ENCODE data around the gene THSD4.
"Not testable (repeated sequence)": the region's sequence is repeated elsewhere in the genome, so short reads cannot be mapped to it uniquely, and the experiment has no call there.

THSD4 gene

DNA sequence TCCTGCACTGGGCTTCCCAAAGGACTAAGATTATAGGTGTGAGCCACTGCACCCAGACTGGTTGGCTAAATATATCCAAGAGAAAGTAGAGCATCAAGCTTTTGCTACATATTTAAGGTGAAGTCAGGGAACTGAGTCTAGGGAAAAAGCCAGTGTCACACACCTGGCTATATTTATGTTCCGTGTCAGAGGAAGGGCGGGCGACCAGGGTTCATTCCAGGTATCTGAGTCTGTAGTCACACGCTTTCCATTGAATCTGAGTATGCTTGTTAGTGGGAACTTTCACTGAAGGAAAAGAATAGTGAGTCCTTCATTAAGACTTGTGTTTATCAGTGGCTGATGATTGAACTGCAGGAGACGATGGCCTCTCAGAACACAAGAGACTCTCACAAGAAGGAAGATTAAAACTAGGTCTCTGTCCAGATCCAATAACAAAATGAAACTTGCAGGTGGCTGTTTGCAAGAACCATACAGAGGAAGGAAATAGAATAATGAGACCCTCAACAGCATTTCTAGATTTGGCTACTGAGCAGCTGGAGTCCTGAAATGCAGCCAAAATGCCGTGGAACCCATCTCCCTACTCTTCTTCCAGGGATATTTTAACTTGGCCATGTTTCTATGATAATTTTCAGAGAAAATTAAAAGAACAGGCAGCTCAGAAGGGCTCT is 276.3 kb downstream of the THSD4 start:
- Histone ChIP-seq H3K36me3 (no peaks in the 10 kb centered on the region), H3K9ac (no peak overlapping the region), H3K4me1 (peaks cover 67% of the 10 kb centered on the region), H3K4me3 (no peak overlapping the region), H3K27me3 (no peaks in the 10 kb centered on the region), H3K27ac (no peak overlapping the region; the same call in 1 of the 2 replicates), H3K9me3 (peaks cover 12% of the 10 kb centered on the region), H4K20me1 (no peaks in the 10 kb centered on the region), H3K4me2 (peak overlapping the region; percentile 76)
- no peak for TF ChIP-seq Cebpa-rat (IDR thresholded peaks at IDR 0.05)

DNA sequence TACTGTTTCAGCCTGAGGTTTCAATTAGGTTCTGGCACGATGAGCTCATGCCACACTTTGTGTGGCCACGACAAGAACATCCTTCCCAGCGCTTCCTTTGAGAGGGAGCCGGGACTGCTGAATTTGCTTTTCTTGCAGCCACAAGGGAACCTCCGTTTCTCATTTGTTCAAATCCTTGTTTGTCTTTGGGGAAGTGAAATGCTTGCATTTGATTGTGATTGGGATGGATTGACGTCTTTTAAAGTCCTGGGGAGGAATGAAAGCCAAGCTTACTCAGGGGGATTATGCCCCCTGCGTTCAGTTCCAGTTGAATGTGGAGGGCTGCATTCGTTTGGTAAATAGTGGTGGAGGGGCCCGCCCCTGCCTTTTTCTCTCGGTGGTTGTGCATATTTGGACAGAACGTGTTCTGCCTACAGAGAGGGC is 277.6 kb downstream of the THSD4 start:
- H3K4me2 ChIP-seq = peak overlapping the region; percentile 76
- H3K9me3 ChIP-seq = peaks cover 12% of the 10 kb centered on the region
- H3K36me3 ChIP-seq = no peaks in the 10 kb centered on the region
- no peak for TF ChIP-seq Cebpa-rat (IDR thresholded peaks at IDR 0.05)
- H3K4me1 ChIP-seq = peaks cover 56% of the 10 kb centered on the region
- no peak overlapping the region for H3K27ac ChIP-seq
- H3K27me3 ChIP-seq = no peaks in the 10 kb centered on the region
- no peak overlapping the region for H3K9ac ChIP-seq
- no peaks in the 10 kb centered on the region for H4K20me1 ChIP-seq
- H3K4me3 ChIP-seq = no peak overlapping the region

DNA sequence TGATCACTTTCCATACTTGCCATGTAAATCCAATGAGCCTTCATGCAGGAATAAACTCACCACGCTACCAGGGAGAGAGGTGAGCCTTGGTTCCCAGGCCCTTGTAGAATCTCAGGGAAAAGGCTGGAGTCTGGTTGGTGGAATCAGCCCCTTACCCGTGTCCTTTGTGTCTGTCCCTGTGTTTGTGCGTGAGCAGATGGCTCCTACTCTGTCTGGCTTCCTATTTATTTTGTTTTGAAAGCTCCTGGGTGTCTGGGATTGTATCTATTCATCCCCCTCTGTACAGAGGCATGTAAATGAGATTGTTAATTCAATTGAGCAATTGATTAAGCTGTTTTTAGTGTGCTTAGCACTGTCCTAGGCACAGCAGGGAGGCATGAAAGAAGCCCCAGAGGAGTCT is 278.1 kb downstream of the THSD4 start:
- peaks cover 51% of the 10 kb centered on the region for H3K4me1 ChIP-seq
- no peak overlapping the region for H3K4me3 ChIP-seq
- H3K4me2 ChIP-seq = peak overlapping the region; percentile 76; the same call in 1 of the 2 replicates
- no peaks in the 10 kb centered on the region for H3K27me3 ChIP-seq
- no peak overlapping the region for H3K27ac ChIP-seq
- no peak overlapping the region for H3K9ac ChIP-seq
- no peak for TF ChIP-seq Cebpa-rat (IDR thresholded peaks at IDR 0.05)
- peaks cover 12% of the 10 kb centered on the region for H3K9me3 ChIP-seq
- H3K36me3 ChIP-seq = no peaks in the 10 kb centered on the region
- H4K20me1 ChIP-seq = no peaks in the 10 kb centered on the region

DNA sequence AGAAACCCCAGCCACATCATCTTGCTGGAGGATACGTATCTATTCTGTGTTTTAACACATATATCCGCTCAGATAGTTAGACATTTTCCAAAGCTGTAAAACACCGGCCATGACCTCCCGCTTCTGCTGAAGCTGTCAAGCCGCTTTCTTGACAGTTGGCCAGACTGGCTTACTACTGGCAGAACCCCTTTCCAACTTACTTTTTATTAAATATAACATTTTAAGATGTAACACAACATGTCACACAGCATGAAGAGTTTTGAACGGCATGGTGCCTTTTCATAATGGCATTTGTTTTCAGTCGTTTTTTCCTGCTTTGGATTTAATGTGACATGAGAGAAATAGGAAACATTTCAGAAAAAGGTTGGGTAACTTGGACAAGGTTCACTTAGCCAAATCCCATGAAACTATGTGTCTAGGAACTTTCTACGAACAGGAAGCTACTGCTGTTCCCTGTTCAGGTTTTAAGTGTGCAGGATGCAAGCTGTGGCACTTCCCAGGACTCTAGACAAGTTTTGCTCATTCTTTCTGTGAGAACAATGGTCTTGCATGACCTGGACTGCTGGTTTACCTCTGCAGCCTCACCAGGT is 281.4 kb downstream of the THSD4 start:
- H4K20me1 ChIP-seq = no peaks in the 10 kb centered on the region
- H3K27ac ChIP-seq = no peak overlapping the region
- peak overlapping the region; percentile 45 for H3K4me2 ChIP-seq
- H3K4me3 ChIP-seq = no peak overlapping the region
- no peaks in the 10 kb centered on the region for H3K27me3 ChIP-seq
- H3K9ac ChIP-seq = no peak overlapping the region
- no peak for TF ChIP-seq Cebpa-rat (IDR thresholded peaks at IDR 0.05)
- no peaks in the 10 kb centered on the region for H3K9me3 ChIP-seq
- H3K36me3 ChIP-seq = no peaks in the 10 kb centered on the region
- peaks cover 25% of the 10 kb centered on the region for H3K4me1 ChIP-seq

DNA sequence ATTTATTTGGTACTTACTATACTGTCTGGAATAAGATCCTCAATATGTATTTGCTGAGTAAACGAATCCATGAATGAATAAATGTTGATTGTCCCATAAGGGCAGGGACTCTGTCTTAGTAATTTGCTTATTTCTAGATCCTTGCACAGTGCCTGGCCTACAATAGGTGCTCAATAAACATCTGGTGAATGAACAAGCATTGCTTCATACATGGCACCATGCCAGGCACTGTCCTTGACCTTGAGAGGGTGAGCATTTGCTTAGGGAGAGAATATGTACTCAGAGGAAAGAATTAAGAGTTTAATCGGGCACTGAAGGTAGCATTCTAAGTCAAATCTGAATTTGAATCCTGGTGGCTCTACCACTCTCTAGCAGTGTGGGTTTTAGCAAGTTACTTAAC is 282.1 kb downstream of the THSD4 start:
- H3K4me3 ChIP-seq = no peak overlapping the region
- no peak overlapping the region for H3K9ac ChIP-seq
- no peaks in the 10 kb centered on the region for H3K27me3 ChIP-seq
- H3K4me2 ChIP-seq = no peak overlapping the region
- no peak overlapping the region for H3K27ac ChIP-seq
- H3K36me3 ChIP-seq = no peaks in the 10 kb centered on the region
- no peak for TF ChIP-seq Cebpa-rat (IDR thresholded peaks at IDR 0.05)
- H3K4me1 ChIP-seq = peaks cover 17% of the 10 kb centered on the region
- no peaks in the 10 kb centered on the region for H3K9me3 ChIP-seq
- H4K20me1 ChIP-seq = no peaks in the 10 kb centered on the region

DNA sequence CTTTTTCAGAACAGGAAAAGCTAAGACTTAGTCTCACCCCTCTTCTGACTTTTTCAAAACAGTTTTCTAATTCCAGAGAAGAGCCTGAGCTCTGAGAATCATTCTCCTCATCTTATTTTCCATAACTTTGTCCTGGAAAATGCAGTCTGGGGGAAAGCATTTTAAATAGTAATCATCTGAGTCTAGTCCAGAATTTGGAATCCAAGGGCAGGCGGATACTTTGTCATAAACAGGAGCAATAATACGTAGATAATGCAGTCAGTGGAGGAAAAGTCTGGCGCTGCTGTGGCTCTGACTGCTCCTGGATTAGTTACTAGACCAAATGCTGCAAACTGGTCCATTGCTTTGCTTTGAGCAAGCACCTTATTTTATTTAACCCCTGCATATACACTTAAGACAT is 285.0 kb downstream of the THSD4 start:
- H3K9me3 ChIP-seq = no peaks in the 10 kb centered on the region
- H3K4me1 ChIP-seq = peaks cover 7% of the 10 kb centered on the region
- no peak overlapping the region for H3K27ac ChIP-seq
- no peak overlapping the region for H3K4me2 ChIP-seq
- no peak for TF ChIP-seq Cebpa-rat (IDR thresholded peaks at IDR 0.05)
- H3K27me3 ChIP-seq = no peaks in the 10 kb centered on the region
- no peaks in the 10 kb centered on the region for H4K20me1 ChIP-seq
- no peak overlapping the region for H3K4me3 ChIP-seq
- H3K36me3 ChIP-seq = no peaks in the 10 kb centered on the region
- H3K9ac ChIP-seq = no peak overlapping the region

DNA sequence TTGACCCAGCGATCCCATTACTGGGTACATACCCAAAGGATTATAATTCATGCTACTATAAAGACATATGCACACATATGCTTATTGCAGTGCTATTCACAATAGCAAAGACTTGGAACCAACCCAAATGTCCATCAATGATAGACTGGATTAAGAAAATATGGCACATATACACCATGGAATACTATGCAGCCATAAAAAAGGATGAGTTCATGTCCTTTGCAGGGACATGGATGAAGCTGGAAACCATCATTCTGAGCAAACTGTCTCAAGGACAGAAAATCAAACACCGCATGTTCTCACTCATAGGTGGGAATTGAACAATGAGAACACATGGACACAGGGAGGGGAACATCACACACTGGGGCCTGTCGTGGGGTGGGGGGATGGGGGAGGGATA is 286.5 kb downstream of the THSD4 start:
- H3K9me3 ChIP-seq, H3K4me1 ChIP-seq, H4K20me1 ChIP-seq, H3K36me3 ChIP-seq, H3K27ac ChIP-seq, H3K4me2 ChIP-seq, H3K4me3 ChIP-seq, H3K9ac ChIP-seq, H3K27me3 ChIP-seq: not testable (repeated sequence)

DNA sequence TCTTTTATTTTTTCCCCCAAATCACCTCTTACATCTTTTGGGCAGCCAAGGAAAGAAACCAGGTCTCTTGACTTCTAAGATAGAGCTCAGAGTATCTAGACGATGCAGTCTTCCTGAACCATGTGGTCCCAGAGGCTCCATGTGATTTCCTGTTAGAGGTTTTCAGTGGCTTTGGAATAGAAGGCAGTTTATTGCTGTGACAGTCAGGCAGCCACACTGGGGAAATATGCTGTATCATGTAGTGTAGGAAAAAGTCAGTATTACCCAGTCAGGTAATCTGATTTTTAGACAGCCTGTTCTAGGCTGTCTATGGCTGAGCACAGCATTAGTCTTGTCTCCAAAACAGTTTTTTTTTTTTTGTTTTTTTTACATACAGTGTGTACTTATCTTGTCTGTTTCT is 294.3 kb downstream of the THSD4 start:
- peaks cover 14% of the 10 kb centered on the region for H3K4me1 ChIP-seq
- H3K27me3 ChIP-seq = no peaks in the 10 kb centered on the region
- no peaks in the 10 kb centered on the region for H3K36me3 ChIP-seq
- no peak overlapping the region for H3K27ac ChIP-seq
- H3K4me2 ChIP-seq = peak overlapping the region; percentile 42
- no peaks in the 10 kb centered on the region for H3K9me3 ChIP-seq
- TF ChIP-seq Cebpa-rat (IDR thresholded peaks at IDR 0.05) = no peak
- no peaks in the 10 kb centered on the region for H4K20me1 ChIP-seq
- H3K9ac ChIP-seq = no peak overlapping the region
- no peak overlapping the region for H3K4me3 ChIP-seq

DNA sequence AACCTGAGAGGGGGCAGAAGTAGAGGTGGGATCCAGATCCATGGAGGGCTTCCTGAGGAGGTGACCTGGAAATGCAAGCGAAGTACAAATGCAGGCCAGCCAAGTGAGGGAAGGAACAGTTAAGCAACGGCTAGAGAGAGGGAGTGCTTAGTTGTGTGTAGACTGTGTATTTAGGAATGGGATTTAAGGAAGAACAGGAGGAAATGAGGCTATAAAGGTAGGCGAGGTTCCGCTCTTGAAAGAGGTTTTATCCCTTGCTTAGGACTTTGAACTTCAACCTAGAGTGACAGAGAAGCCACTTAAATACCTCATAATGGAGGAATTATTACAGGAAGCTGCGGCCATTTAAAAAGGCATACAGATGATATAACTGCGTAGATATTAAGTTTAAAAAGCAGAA is 295.1 kb downstream of the THSD4 start:
- TF ChIP-seq Cebpa-rat (IDR thresholded peaks at IDR 0.05) = no peak
- no peak overlapping the region for H3K9ac ChIP-seq
- no peaks in the 10 kb centered on the region for H3K9me3 ChIP-seq
- no peaks in the 10 kb centered on the region for H3K36me3 ChIP-seq
- no peak overlapping the region for H3K4me2 ChIP-seq
- H3K27ac ChIP-seq = no peak overlapping the region
- peaks cover 14% of the 10 kb centered on the region for H3K4me1 ChIP-seq
- no peak overlapping the region for H3K4me3 ChIP-seq
- no peaks in the 10 kb centered on the region for H3K27me3 ChIP-seq
- no peaks in the 10 kb centered on the region for H4K20me1 ChIP-seq

DNA sequence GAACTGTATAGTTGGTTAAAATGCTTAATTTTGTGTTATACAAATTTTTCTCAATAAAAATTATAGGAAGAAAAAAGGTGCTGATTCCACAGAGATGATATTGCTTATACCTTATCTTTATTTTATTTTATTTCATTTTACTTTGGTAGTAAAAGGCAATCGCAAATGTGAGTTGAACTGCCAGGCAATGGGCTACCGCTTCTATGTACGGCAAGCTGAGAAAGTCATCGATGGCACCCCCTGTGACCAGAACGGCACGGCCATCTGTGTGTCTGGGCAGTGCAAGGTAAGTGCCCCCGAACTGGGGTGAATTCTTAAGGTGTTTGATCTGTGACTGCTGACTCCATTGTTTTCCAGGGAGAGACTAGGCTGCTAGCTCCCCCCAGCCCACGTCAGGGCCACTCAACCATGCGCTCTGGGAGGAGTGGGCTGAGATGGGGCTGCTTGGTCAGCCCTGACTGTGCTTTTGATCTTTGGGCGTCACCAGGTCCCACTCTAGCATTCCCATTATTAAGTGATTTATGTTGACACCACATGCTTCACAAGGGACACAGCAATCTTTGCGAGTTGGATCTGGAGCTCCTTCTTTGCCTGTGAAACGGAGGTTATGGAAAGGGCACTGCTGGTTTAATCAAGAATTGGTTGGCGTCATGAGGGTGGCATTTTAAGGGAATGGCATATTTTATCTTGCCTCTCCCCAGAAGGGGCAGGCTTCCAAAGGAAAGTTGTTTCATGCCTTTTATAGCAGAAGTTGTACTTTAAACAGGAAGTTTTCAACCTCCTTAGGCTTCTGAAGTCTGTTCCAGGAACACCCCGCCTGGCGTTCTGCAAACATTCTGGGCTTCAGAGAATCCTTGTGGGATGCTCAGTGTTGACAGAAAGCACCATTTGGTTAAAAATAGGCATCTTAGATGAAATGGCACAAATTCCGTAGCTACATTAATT is 296.5 kb downstream of the THSD4 start:
- H3K27me3 ChIP-seq = no peaks in the 10 kb centered on the region
- H4K20me1 ChIP-seq = no peaks in the 10 kb centered on the region
- no peak overlapping the region for H3K9ac ChIP-seq
- peaks cover 14% of the 10 kb centered on the region for H3K4me1 ChIP-seq
- H3K4me2 ChIP-seq = no peak overlapping the region
- H3K4me3 ChIP-seq = no peak overlapping the region
- no peak for TF ChIP-seq Cebpa-rat (IDR thresholded peaks at IDR 0.05)
- H3K27ac ChIP-seq = no peak overlapping the region
- no peaks in the 10 kb centered on the region for H3K36me3 ChIP-seq
- no peaks in the 10 kb centered on the region for H3K9me3 ChIP-seq

Data from BLaER1 (cell line).